K562 (cell line): ENCODE data around the gene FXYD4. TPM values are rescaled to one million over a fixed set of nuclear protein-coding genes. Genes with fewer than 3 reads are reported as not detected.

Experiments
- ATAC-seq: fragments of 200-7000 bp; cut with Tn5 transposase; 3 replicates; pipeline ENCODE4 v1.9.1; 2020; ENCODE audit warnings: moderate library complexity
- BruUV-seq: library from RNA; stranded (reverse); fragments of 400-500 nt; replicated peaks from 2 replicates; lab custom pipeline; 2021; lab: Mats Ljungman, UMichigan
- CTCF ChIA-PET: fragments of 300-600 bp; formaldehyde crosslinking; extraction: SDS; loops from one replicate; lab custom pipeline; 2021; ENCODE audit warnings: low intra/inter-chr PET ratio; lab: Yijun Ruan, JAX
- POLR2A ChIA-PET: fragments of 300-600, 350-650 bp; sonication (Branson Sonifier 250); formaldehyde crosslinking; extraction: SDS; loops from one replicate; lab custom pipeline; 2021; ENCODE audit warnings: antibody characterized with exemption, inconsistent platforms; lab: Yijun Ruan, JAX
- DNase-seq, 4 experiments: peaks; one replicate each; pipeline versions ENCODE4 v3.0.0 to v3.0.0-alpha.2; 2011 to 2018; ENCODE audit warnings: low spot score in 3 of 4, mixed read lengths in 3 of 4; ENCODE audit errors: extremely low read depth in 1 of 4
- FAIRE-seq: peaks from 2 replicates; lab custom pipeline; 2011; peaks lifted over from hg19 to GRCh38; lab: Jason Lieb, UNC
- H2AFZ ChIP-seq: 2 replicates; pipeline ENCODE4 v1.6.0; 2011; ENCODE audit warnings: low read depth, low read length, control low read depth, inconsistent platforms
- H3K27ac ChIP-seq: fragments of 200-600 bp; 3 replicates; pipeline ENCODE4 v1.8.0; 2011; ENCODE audit warnings: low read depth, mild to moderate bottlenecking, control low read depth, inconsistent platforms, low read length, moderate library complexity, mixed read lengths; ENCODE audit errors: extremely low read depth
- H3K27me3 ChIP-seq, 2 experiments: fragments of 300-600 bp in 1 of 2; 2 replicates in 1 of 2; 3 replicates in 1 of 2; pipeline versions ENCODE4 v1.6.0 to v1.8.0; 2011; ENCODE audit warnings: inconsistent platforms in 2 of 2, low read length in 2 of 2, mild to moderate bottlenecking in 1 of 2, mixed read lengths in 1 of 2, moderate library complexity in 1 of 2; ENCODE audit not compliant: control insufficient read depth in 2 of 2, insufficient read depth in 2 of 2
- H3K36me3 ChIP-seq: fragments of 300-600 bp; 3 replicates; pipeline ENCODE4 v1.8.0; 2011; ENCODE audit warnings: mild to moderate bottlenecking, low read length, inconsistent platforms; ENCODE audit not compliant: control insufficient read depth, insufficient read depth
- H3K4me1 ChIP-seq, 2 experiments: fragments of 200-600 bp in 1 of 2; replicated peaks in 1 of 2; 2 replicates in 1 of 2; 3 replicates in 1 of 2; pipeline versions ENCODE4 v1.5.1 to v1.8.0; 2011; ENCODE audit warnings: inconsistent platforms in 2 of 2, low read length in 2 of 2, mild to moderate bottlenecking in 1 of 2, mixed read lengths in 1 of 2, moderate library complexity in 1 of 2; ENCODE audit not compliant: control insufficient read depth in 2 of 2, insufficient read depth in 2 of 2
- H3K4me2 ChIP-seq: 2 replicates; pipeline ENCODE4 v1.6.1; 2011; ENCODE audit warnings: low read length, control low read depth, inconsistent platforms, mixed read lengths; ENCODE audit not compliant: insufficient read depth
- H3K4me3 ChIP-seq: fragments of 200-600 bp; sonication (generic), shearing (Covaris generic); 2 replicates; pipeline ENCODE4 v1.5.1; 2016; ENCODE audit warnings: control low read depth, inconsistent platforms
- H3K79me2 ChIP-seq: fragments of 200-600 bp; 3 replicates; pipeline ENCODE4 v1.8.0; 2011; ENCODE audit warnings: low read length, inconsistent platforms; ENCODE audit not compliant: control insufficient read depth, insufficient read depth
- H3K9ac ChIP-seq, 2 experiments: 2 replicates each; pipeline versions ENCODE4 v1.6.0 to v1.6.1; 2011; ENCODE audit warnings: low read depth in 2 of 2, low read length in 2 of 2, control low read depth in 1 of 2, inconsistent platforms in 1 of 2, mild to moderate bottlenecking in 1 of 2, mixed read lengths in 1 of 2; ENCODE audit not compliant: insufficient read depth in 1 of 2
- H3K9me1 ChIP-seq: one replicate; pipeline ENCODE4 v1.6.0; 2011; ENCODE audit warnings: inconsistent platforms, mild to moderate bottlenecking, low read length, moderate library complexity; ENCODE audit not compliant: control insufficient read depth, insufficient read depth
- H3K9me3 ChIP-seq: replicated peaks from 2 replicates; pipeline ENCODE4 v1.5.1; 2011; ENCODE audit warnings: low read depth, low read length, inconsistent platforms; ENCODE audit not compliant: control insufficient read depth, insufficient read depth
- H4K20me1 ChIP-seq: replicated peaks from 2 replicates; pipeline ENCODE4 v1.6.1; 2011; ENCODE audit warnings: low read length, inconsistent platforms, mixed read lengths; ENCODE audit not compliant: control insufficient read depth, insufficient read depth
- ARHGAP35 ChIP-seq: fragments of 450-650 bp; IDR thresholded peaks from 2 replicates; pipeline ENCODE4 v1.6.1; 2018; ENCODE audit not compliant: partially characterized antibody
- BRD9 ChIP-seq: fragments of 450-650 bp; IDR thresholded peaks from 2 replicates; pipeline ENCODE4 v1.6.1; 2018; ENCODE audit warnings: low read depth; ENCODE audit not compliant: partially characterized antibody
- FOXM1 ChIP-seq, 2 experiments: fragments of 450-650 bp in 1 of 2; sonication (generic) in 1 of 2; formaldehyde crosslinking in 1 of 2; IDR thresholded peaks; 2 replicates each; pipeline versions ENCODE4 v1.6.1 to v1.9.0; 2017 to 2022; ENCODE audit warnings: low read depth in 2 of 2, mild to moderate bottlenecking in 2 of 2, missing genetic modification reagents in 1 of 2, moderate library complexity in 1 of 2
- MYNN ChIP-seq, 2 experiments: sonication (generic); formaldehyde crosslinking in 1 of 2; IDR thresholded peaks; 2 replicates each; pipeline versions ENCODE4 v1.5.0 to v1.6.1; 2016 to 2020; ENCODE audit warnings: antibody characterized with exemption in 1 of 2, missing genetic modification reagents in 1 of 2
- NFRKB ChIP-seq: fragments of 450-650 bp; IDR thresholded peaks from 2 replicates; pipeline ENCODE4 v1.6.1; 2016; ENCODE audit warnings: low read depth
- POLR2A ChIP-seq: fragments of 450-650 bp; conservative IDR thresholded peaks from 2 replicates; pipeline ENCODE4 v1.6.1; 2016
- RAD21 ChIP-seq, 2 experiments: fragments of 250-450 bp in 1 of 2; fragments of 450-650 bp in 1 of 2; sonication (Bioruptor Pico) in 1 of 2; formaldehyde crosslinking in 1 of 2; IDR thresholded peaks in 1 of 2; conservative IDR thresholded peaks in 1 of 2; 2 replicates each; pipeline versions ENCODE4 v1.4.0 to v1.8.0; 2020 to 2022; ENCODE audit warnings: mild to moderate bottlenecking in 2 of 2, moderate library complexity in 1 of 2
- RBFOX2 ChIP-seq: fragments of 200-400 bp; formaldehyde crosslinking; IDR thresholded peaks from 2 replicates; pipeline ENCODE4 v1.6.1; 2017; ENCODE audit warnings: low read depth, mild to moderate bottlenecking, low read length, moderate library complexity
- RBM14 ChIP-seq: fragments of 200-400 bp; formaldehyde crosslinking; IDR thresholded peaks from 2 replicates; pipeline ENCODE4 v1.6.1; 2018; ENCODE audit warnings: low read depth, mild to moderate bottlenecking, low read length, moderate library complexity, borderline replicate concordance; ENCODE audit not compliant: insufficient read depth
- SIN3B ChIP-seq: fragments of 450-650 bp; IDR thresholded peaks from 2 replicates; pipeline ENCODE4 v1.6.1; 2017; ENCODE audit warnings: low read depth, mild to moderate bottlenecking, moderate library complexity
- STAG1 ChIP-seq: sonication (generic); formaldehyde crosslinking; IDR thresholded peaks from 2 replicates; pipeline ENCODE4 v1.5.0; 2020; ENCODE audit warnings: missing genetic modification reagents, borderline replicate concordance
- STAT5A ChIP-seq: IDR thresholded peaks from 2 replicates; pipeline ENCODE4 v1.6.1; 2012; ENCODE audit warnings: low read length, inconsistent platforms, borderline replicate concordance
- TEAD1 ChIP-seq, 2 experiments: fragments of 450-650 bp in 1 of 2; sonication (generic) in 1 of 2; formaldehyde crosslinking; IDR thresholded peaks; 2 replicates each; pipeline versions ENCODE4 v1.4.0 to v1.8.0; 2020 to 2022; ENCODE audit warnings: mild to moderate bottlenecking in 2 of 2, missing genetic modification reagents in 1 of 2
- ZNF57 ChIP-seq: fragments of 450-650 bp; formaldehyde crosslinking; IDR thresholded peaks from 2 replicates; pipeline ENCODE4 v1.4.0; 2020; ENCODE audit warnings: mild to moderate bottlenecking, moderate library complexity
- ZNF589 ChIP-seq: fragments of 200-800 bp; sonication (Bioruptor generic); IDR thresholded peaks from 2 replicates; pipeline ENCODE4 v1.6.1; 2016; ENCODE audit warnings: low read depth, missing genetic modification characterization, missing compliant biosample characterization
- ZNF717 ChIP-seq: fragments of 250-450 bp; sonication (Bioruptor Pico); IDR thresholded peaks from 2 replicates; pipeline ENCODE4 v1.5.0; 2021
- WGBS: fragments of 100-300 bp; shearing (Covaris generic); methylation state at CpG from one replicate; pipeline ENCODE4 v1.1.6; 2016; ENCODE audit warnings: low coverage, mixed read lengths; ENCODE audit not compliant: insufficient coverage; ENCODE audit errors: missing lambda C conversion rate; 5-methylcytosine and 5-hydroxymethylcytosine counted together
- in situ Hi-C: fragments of 300-500 bp; cut with MboI; formaldehyde crosslinking; loops from 4 replicates; pipeline ENCODE4 v1.15.0; 2018; ENCODE audit warnings: inconsistent platforms, mixed read lengths
- intact Hi-C: fragments of 100-400 bp; cut with micrococcal nuclease; formaldehyde crosslinking; loops from 2 replicates; pipeline ENCODE4 v1.14.2; 2022
- polyA plus RNA-seq, 8 experiments: library from polyadenylated mRNA; depleted of rRNA in 4 of 8; stranded (reverse) in 5 of 8; unstranded in 3 of 8; fragments of >200 nt; fragmentation: Nextera tagmentation in 2 of 8; fragmentation: Illumina TruSeq in 1 of 8; extraction: Ambion mirVana in 2 of 8; extraction: Trizol in 1 of 8; gene quantifications; 2 replicates each; pipeline versions ENCODE4 v1.2.1 to v1.2.3, GENCODE V29; 2011 to 2014; ENCODE audit warnings: inconsistent platforms in 1 of 8, missing spikeins in 1 of 8
- total RNA-seq, 7 experiments: library from RNA; depleted of rRNA in 6 of 7; stranded (reverse); fragments of >200 nt in 6 of 7; fragmentation: Illumina TruSeq in 2 of 7; extraction: Trizol in 2 of 7; gene quantifications; 2 replicates each; pipeline versions ENCODE4 v1.2.1 to v1.2.3, GENCODE V29; 2011 to 2021; ENCODE audit warnings: low replicate concordance in 1 of 7
- TF ChIP-seq, protein P1 (sequence below): fragments of 250-450 bp; sonication (Bioruptor Pico); IDR thresholded peaks from 2 replicates; pipeline ENCODE4 v1.4.0; 2020; ENCODE audit warnings: mild to moderate bottlenecking, moderate library complexity
- TF ChIP-seq, protein P2 (sequence below): fragments of 250-450 bp; sonication (Bioruptor Pico); IDR thresholded peaks from 2 replicates; pipeline ENCODE4 v1.8.0; 2022; ENCODE audit warnings: moderate library complexity, mild to moderate bottlenecking, inconsistent platforms
- TF ChIP-seq, protein P3 (sequence below), 2 experiments: fragments of 450-650 bp; IDR thresholded peaks; 2 replicates each; pipeline ENCODE4 v1.6.1; 2016

The FXYD4 gene
- total and polyA plus RNA-seq, 9 of the 15 experiments (the other 6 are each of a cell fraction or from before 2014, with no cell fraction given) = not detected

DNA sequence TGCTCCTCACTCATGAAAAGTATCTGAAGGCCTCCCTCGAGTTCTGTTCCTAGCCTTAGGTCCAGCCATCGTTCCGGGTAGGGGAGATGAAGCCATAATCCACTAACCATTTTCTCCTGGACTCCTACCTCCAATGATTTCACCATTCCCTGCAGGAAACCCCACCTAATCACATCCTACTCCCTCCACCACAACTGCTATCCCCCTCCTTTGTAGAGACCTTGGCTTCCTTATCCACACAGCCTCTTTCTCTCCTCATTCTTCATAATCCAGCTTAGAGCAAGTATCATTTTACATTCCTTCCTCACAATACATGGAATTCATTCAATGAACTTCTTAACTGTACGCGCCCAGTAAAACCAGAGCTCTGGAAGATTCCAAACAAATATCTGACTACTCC, 18.9 kb downstream of the FXYD4 start (continued):
- TF ChIP-seq RBM14 (no peak), STAT5A (peak; percentile 3; the same call in 1 of the 2 replicates), ZNF57 (CRISPR knock-in tag) (no peak), POLR2A (peak; percentile 57), ZNF589 (CRISPR knock-in tag) (no peak), MYNN (IDR thresholded peaks at IDR 0.05) (no peak), MYNN (CRISPR knock-in tag; IDR thresholded peaks at IDR 0.05) (no peak)
- TF ChIP-seq, protein P1, sequence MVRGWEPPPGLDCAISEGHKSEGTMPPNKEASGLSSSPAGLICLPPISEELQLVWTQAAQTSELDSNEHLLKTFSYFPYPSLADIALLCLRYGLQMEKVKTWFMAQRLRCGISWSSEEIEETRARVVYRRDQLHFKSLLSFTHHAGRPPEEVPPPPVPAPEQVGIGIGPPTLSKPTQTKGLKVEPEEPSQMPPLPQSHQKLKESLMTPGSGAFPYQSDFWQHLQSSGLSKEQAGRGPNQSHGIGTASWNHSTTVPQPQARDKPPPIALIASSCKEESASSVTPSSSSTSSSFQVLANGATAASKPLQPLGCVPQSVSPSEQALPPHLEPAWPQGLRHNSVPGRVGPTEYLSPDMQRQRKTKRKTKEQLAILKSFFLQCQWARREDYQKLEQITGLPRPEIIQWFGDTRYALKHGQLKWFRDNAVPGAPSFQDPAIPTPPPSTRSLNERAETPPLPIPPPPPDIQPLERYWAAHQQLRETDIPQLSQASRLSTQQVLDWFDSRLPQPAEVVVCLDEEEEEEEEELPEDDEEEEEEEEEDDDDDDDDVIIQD = no peak
- TF ChIP-seq, protein P2, sequence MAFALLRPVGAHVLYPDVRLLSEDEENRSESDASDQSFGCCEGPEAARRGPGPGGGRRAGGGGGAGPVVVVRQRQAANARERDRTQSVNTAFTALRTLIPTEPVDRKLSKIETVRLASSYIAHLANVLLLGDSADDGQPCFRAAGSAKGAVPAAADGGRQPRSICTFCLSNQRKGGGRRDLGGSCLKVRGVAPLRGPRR (CRISPR knock-in tag) = 0 out of 2 replicates have a peak, but pooled peaks have one; percentile 25
- TF ChIP-seq, all 486 proteins: peak for 9

GRCh38 chr10:43390759-43391158, 19.3 kb downstream of the FXYD4 start:
- BruUV-seq = no TSS peak
- no peak for FAIRE-seq
- ATAC-seq = peak; percentile 24
- Histone ChIP-seq H3K36me3 (peaks cover 100% of the 10 kb centered on the region), H4K20me1 (peaks cover 81% of the 10 kb centered on the region), H3K4me2 (peak overlapping the region; percentile 36; the same call in 1 of the 2 replicates), H3K9me1 (peaks cover 4% of the 10 kb centered on the region), H3K4me3 (no peak overlapping the region), H3K27me3 (no peaks in the 10 kb centered on the region), H2AFZ (no peak overlapping the region), H3K9ac (peak overlapping the region; percentile 9 to 73; a peak in 1 of 4 replicates), H3K27ac (peak overlapping the region; percentile 3; the same call in 1 of the 3 replicates), H3K9me3 (no peaks in the 10 kb centered on the region), H3K4me1 (peaks cover 39 to 45% of the 10 kb centered on the region in 2 experiments; a peak in 4 of 5 replicates), H3K79me2 (peaks cover 92% of the 10 kb centered on the region)
- WGBS = 83% methylated on average over 7 of the region's 7 CpGs
- in situ Hi-C loops = no loop called here
- ChIA-PET CTCF (no interaction called here), POLR2A (interaction anchor here (0.9 to 3.4 kb wide), 4 partner anchors 9 to 63 kb away, joined by 3 to 22 read pairs (median 10); partner anchors contain the start of gene HNRNPF)
- no peak for DNase-seq
- intact Hi-C loops = no loop called here
- TF ChIP-seq NFRKB (no peak), ARHGAP35 (no peak), RAD21 (CRISPR knock-in tag; conservative IDR thresholded peaks at IDR 0.05 in 1 of 2, IDR thresholded peaks at IDR 0.05 in 1 of 2) (peak; percentile 46 to 59), ZNF717 (CRISPR knock-in tag) (no peak), BRD9 (no peak), RBFOX2 (0 out of 2 replicates have a peak, but pooled peaks have one; percentile 24), TEAD1 (CRISPR knock-in tag; IDR thresholded peaks at IDR 0.05) (no peak), STAG1 (CRISPR knock-in tag) (0 out of 2 replicates have a peak, but pooled peaks have one; percentile 9), FOXM1 (IDR thresholded peaks at IDR 0.05; ENCODE audit: low read depth) (no peak), FOXM1 (CRISPR knock-in tag; IDR thresholded peaks at IDR 0.05; ENCODE audit: low read depth) (no peak), SIN3B (no peak)
- TF ChIP-seq, protein P3, sequence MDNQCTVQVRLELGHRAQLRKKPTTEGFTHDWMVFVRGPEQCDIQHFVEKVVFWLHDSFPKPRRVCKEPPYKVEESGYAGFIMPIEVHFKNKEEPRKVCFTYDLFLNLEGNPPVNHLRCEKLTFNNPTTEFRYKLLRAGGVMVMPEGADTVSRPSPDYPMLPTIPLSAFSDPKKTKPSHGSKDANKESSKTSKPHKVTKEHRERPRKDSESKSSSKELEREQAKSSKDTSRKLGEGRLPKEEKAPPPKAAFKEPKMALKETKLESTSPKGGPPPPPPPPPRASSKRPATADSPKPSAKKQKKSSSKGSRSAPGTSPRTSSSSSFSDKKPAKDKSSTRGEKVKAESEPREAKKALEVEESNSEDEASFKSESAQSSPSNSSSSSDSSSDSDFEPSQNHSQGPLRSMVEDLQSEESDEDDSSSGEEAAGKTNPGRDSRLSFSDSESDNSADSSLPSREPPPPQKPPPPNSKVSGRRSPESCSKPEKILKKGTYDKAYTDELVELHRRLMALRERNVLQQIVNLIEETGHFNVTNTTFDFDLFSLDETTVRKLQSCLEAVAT (IDR thresholded peaks at IDR 0.05) = no peak
